ENCODE measurements around the gene COL2A1.

DNA sequence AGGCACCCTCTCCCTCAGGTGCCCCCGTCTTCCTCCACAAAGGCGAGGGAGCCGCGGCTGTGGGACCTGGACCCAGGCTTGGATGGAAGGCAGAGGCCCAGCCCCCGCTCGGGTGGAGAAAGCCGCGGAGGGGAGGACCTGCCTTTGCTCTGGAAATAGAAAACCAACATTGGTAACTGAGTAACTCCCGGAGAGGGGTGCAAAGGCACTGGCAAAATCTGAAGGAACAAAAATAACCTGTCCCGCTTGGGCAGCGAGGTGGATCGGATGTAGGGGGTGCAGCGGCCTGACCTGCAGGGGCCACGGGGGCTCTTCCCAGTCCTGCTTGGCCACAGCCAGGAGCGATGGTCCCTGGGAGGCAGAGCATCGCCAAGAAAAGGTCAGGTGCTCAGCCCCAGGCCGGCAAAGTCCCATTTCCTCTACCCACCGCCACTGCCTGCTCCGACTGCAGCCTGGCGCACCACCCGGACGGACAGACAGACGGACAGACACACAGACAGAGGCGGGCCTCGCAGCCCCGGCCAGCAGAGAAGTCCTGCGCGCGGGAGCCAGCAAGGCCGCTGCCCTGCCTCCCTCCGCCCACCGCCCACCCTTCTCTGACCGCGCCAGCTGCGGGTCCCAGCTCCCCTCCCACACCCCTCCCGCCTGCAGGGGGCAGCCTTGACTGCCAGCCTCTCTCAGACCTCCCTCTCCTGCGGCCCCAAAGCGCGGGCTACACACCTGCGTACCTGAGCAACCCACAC is 62.2 kb downstream of the COL2A1 start:
- TF ChIP-seq, protein P1, sequence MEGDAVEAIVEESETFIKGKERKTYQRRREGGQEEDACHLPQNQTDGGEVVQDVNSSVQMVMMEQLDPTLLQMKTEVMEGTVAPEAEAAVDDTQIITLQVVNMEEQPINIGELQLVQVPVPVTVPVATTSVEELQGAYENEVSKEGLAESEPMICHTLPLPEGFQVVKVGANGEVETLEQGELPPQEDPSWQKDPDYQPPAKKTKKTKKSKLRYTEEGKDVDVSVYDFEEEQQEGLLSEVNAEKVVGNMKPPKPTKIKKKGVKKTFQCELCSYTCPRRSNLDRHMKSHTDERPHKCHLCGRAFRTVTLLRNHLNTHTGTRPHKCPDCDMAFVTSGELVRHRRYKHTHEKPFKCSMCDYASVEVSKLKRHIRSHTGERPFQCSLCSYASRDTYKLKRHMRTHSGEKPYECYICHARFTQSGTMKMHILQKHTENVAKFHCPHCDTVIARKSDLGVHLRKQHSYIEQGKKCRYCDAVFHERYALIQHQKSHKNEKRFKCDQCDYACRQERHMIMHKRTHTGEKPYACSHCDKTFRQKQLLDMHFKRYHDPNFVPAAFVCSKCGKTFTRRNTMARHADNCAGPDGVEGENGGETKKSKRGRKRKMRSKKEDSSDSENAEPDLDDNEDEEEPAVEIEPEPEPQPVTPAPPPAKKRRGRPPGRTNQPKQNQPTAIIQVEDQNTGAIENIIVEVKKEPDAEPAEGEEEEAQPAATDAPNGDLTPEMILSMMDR (IDR thresholded peaks at IDR 0.05; ENCODE audit: low read length): peak; percentile 58
- TF ChIP-seq EZH2 (IDR thresholded peaks at IDR 0.05; ENCODE audit: borderline replicate concordance, low read length): no peak
